Esophagus squamous epithelium (tissue), 4 donors: ENCODE measurements around the gene PPARG.

Experiments
- CTCF ChIP-seq, 6 experiments: fragments of 450-650 bp in 4 of 6; fragments of 200-600 bp in 2 of 6; sonication (generic) in 2 of 6; IDR thresholded peaks; one replicate each; pipeline ENCODE4 v1.5.1; 2016 to 2019; ENCODE audit warnings: antibody characterized with exemption in 6 of 6, mild to moderate bottlenecking in 4 of 6, moderate library complexity in 4 of 6
- POLR2A ChIP-seq, 4 donors: fragments of 450-650 bp; IDR thresholded peaks; one replicate each; pipeline ENCODE4 v1.6.1; 2017; ENCODE audit warnings: antibody characterized with exemption in 4 of 4, mild to moderate bottlenecking in 4 of 4, moderate library complexity in 3 of 4

- TF ChIP-seq CTCF (IDR thresholded peaks at IDR 0.05) (no peak), POLR2A (IDR thresholded peaks at IDR 0.05) (no peak)
Observed at GRCh38 chr3:12285003-12285555, 3.8 kb upstream of the PPARG start.
